Activated T-helper 17 cell treated with anti-CD3 and anti-CD28 coated beads, Interleukin-2, amount 50 U/mL, for 72 hours (primary cell): ENCODE results near the gene HCCS. TPM values are rescaled to one million over a fixed set of nuclear protein-coding genes. Genes with fewer than 3 reads are reported as not detected.

ENCODE experiments used
- ATAC-seq: fragments of 150-1000 bp; cut with Tn5 transposase; replicated peaks from 2 replicates; pipeline ENCODE4 v1.10.0; 2021; ENCODE audit warnings: mild to moderate bottlenecking, moderate library complexity
- H3K27ac Mint-ChIP-seq: one replicate; pipeline ENCODE4 v1.8.0; 2022; ENCODE audit warnings: mixed read lengths
- H3K27me3 Mint-ChIP-seq: one replicate; pipeline ENCODE4 v1.8.0; 2022; ENCODE audit warnings: mixed read lengths
- H3K36me3 Mint-ChIP-seq: one replicate; pipeline ENCODE4 v1.8.0; 2022; ENCODE audit warnings: low read depth, mild to moderate bottlenecking, mixed read lengths
- H3K4me1 Mint-ChIP-seq: one replicate; pipeline ENCODE4 v1.8.0; 2022; ENCODE audit warnings: mixed read lengths
- H3K4me3 Mint-ChIP-seq: one replicate; pipeline ENCODE4 v1.8.0; 2022; ENCODE audit warnings: mild to moderate bottlenecking, mixed read lengths
- H3K9me3 Mint-ChIP-seq: one replicate; pipeline ENCODE4 v1.8.0; 2022; ENCODE audit warnings: mixed read lengths
- total RNA-seq, 2 donors: library from RNA; stranded (reverse); gene quantifications; one replicate each; pipeline ENCODE4 v1.2.3, GENCODE V29; 2022

The HCCS gene
- total RNA-seq, 2 donors from 2014 or later = 15.5 to 29.8 TPM

- no peaks in the 10 kb centered on the region for H3K27me3 Mint-ChIP-seq
- no peaks in the 10 kb centered on the region for H3K36me3 Mint-ChIP-seq
- ATAC-seq = no peak
- no peaks in the 10 kb centered on the region for H3K9me3 Mint-ChIP-seq
- H3K4me3 Mint-ChIP-seq = no peak overlapping the region
- H3K27ac Mint-ChIP-seq = no peak overlapping the region
- no peaks in the 10 kb centered on the region for H3K4me1 Mint-ChIP-seq
Measured at GRCh38 chrX:11138498-11139390, 27.6 kb downstream of the HCCS start.

- no peaks in the 10 kb centered on the region for H3K9me3 Mint-ChIP-seq
- no peaks in the 10 kb centered on the region for H3K36me3 Mint-ChIP-seq
- no peak overlapping the region for H3K27ac Mint-ChIP-seq
- H3K4me3 Mint-ChIP-seq = peak overlapping the region; percentile 31
- H3K27me3 Mint-ChIP-seq = no peaks in the 10 kb centered on the region
- ATAC-seq = peak; percentile 65
- no peaks in the 10 kb centered on the region for H3K4me1 Mint-ChIP-seq
Measured at GRCh38 chrX:11143931-11144678, 33.0 kb downstream of the HCCS start.

- no peak overlapping the region for H3K4me3 Mint-ChIP-seq
- no peak for ATAC-seq
- no peaks in the 10 kb centered on the region for H3K27me3 Mint-ChIP-seq
- H3K9me3 Mint-ChIP-seq = no peaks in the 10 kb centered on the region
- no peaks in the 10 kb centered on the region for H3K36me3 Mint-ChIP-seq
- no peak overlapping the region for H3K27ac Mint-ChIP-seq
- H3K4me1 Mint-ChIP-seq = no peaks in the 10 kb centered on the region
Measured at GRCh38 chrX:11146411-11146810, 35.3 kb downstream of the HCCS start.

GRCh38 chrX:11148401-11148800 is 37.3 kb downstream of the HCCS start:
- Mint-ChIP-seq H3K4me3 (no peak overlapping the region), H3K9me3 (no peaks in the 10 kb centered on the region), H3K4me1 (no peaks in the 10 kb centered on the region), H3K27ac (no peak overlapping the region), H3K27me3 (no peaks in the 10 kb centered on the region), H3K36me3 (no peaks in the 10 kb centered on the region)
- ATAC-seq = no peak

GRCh38 chrX:11151799-11152559 is 40.8 kb downstream of the HCCS start:
- H3K27me3 Mint-ChIP-seq = no peaks in the 10 kb centered on the region
- H3K9me3 Mint-ChIP-seq = no peaks in the 10 kb centered on the region
- no peaks in the 10 kb centered on the region for H3K36me3 Mint-ChIP-seq
- no peak overlapping the region for H3K27ac Mint-ChIP-seq
- no peaks in the 10 kb centered on the region for H3K4me1 Mint-ChIP-seq
- no peak for ATAC-seq
- no peak overlapping the region for H3K4me3 Mint-ChIP-seq

- no peak for ATAC-seq
- Mint-ChIP-seq H3K4me3 (no peak overlapping the region), H3K4me1 (no peaks in the 10 kb centered on the region), H3K27ac (no peak overlapping the region), H3K27me3 (no peaks in the 10 kb centered on the region), H3K9me3 (no peaks in the 10 kb centered on the region), H3K36me3 (no peaks in the 10 kb centered on the region)
Measured at GRCh38 chrX:11159149-11159548, 48.0 kb downstream of the HCCS start.

GRCh38 chrX:11164433-11164832 is 53.3 kb downstream of the HCCS start:
- ATAC-seq = no peak
- Mint-ChIP-seq H3K27me3 (peaks cover 4% of the 10 kb centered on the region), H3K27ac (no peak overlapping the region), H3K9me3 (no peaks in the 10 kb centered on the region), H3K36me3 (no peaks in the 10 kb centered on the region), H3K4me1 (no peaks in the 10 kb centered on the region), H3K4me3 (no peak overlapping the region)

- H3K36me3 Mint-ChIP-seq = no peaks in the 10 kb centered on the region
Measured at GRCh38 chrX:11171956-11172355, 60.8 kb downstream of the HCCS start.

DNA sequence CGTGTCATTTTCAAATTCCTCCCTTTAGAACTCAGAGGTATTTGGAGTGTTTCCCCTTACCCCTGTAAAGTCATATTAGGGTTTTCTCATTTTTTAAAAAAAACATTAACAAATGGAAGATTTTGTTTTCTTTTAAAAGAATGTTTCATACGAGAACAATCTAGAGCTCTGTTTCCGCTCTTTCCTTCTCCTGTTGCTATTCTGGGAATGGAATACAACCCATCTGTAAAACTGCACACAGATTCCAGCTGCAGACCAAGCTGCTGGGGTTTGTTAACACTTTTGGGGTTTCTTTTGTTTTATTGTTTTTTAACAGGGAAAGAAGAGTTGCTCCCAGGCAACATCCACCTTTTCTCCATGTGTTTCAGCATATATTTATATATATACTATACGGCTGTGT is 61.3 kb downstream of the HCCS start:
- peaks cover 10% of the 10 kb centered on the region for H3K27me3 Mint-ChIP-seq
- H3K9me3 Mint-ChIP-seq = no peaks in the 10 kb centered on the region
- H3K4me3 Mint-ChIP-seq = no peak overlapping the region
- H3K36me3 Mint-ChIP-seq = no peaks in the 10 kb centered on the region
- H3K27ac Mint-ChIP-seq = no peak overlapping the region
- no peak for ATAC-seq
- no peaks in the 10 kb centered on the region for H3K4me1 Mint-ChIP-seq

More at GRCh38 chrX:11171956-11172355, 60.8 kb downstream of the HCCS start:
- no peaks in the 10 kb centered on the region for H3K4me1 Mint-ChIP-seq
- H3K9me3 Mint-ChIP-seq = no peaks in the 10 kb centered on the region
- no peak overlapping the region for H3K4me3 Mint-ChIP-seq
- no peak overlapping the region for H3K27ac Mint-ChIP-seq
- no peak for ATAC-seq
- H3K27me3 Mint-ChIP-seq = peaks cover 14% of the 10 kb centered on the region

Other genes with a start within 250 kb of the HCCS start
- gene AMELX, start 182.1 kb downstream of the HCCS start, total RNA-seq = not detected